Right ventricle myocardium superior (tissue), 1 donor: ENCODE data around the gene FSCN2. TPM values are rescaled to one million over a fixed set of nuclear protein-coding genes. Genes with fewer than 3 reads are reported as not detected.
A peak's percentile ranks its signal among the peaks of the same experiment; 100 is the strongest.

Experiments
- ATAC-seq: fragments of 200-7000 bp; cut with Tn5 transposase; one replicate; pipeline ENCODE4 v1.9.1; 2020; ENCODE audit warnings: mild to moderate bottlenecking; ENCODE audit not compliant: poor library complexity
- DNase-seq: peaks from one replicate; pipeline ENCODE4 v3.0.0-alpha.2; 2020
- intact Hi-C: fragments of 100-400 bp; cut with DNase I; formaldehyde crosslinking; loops from one replicate; pipeline ENCODE4 v1.11.2; 2022
- total RNA-seq: library from RNA; stranded (reverse); fragmentation: NEBNext Ultra II Directional; extraction: Animal tissue kit (Norgen Biotek cat#: 25700); gene quantifications from one replicate; pipeline ENCODE4 v1.2.1, GENCODE V29; 2021
- donor health status: DM: no; HTN: yes; CAD: no; lungs with severe emphysema.

Gene FSCN2
- total RNA-seq, 1 donor from 2014 or later: 0.19 TPM

DNA sequence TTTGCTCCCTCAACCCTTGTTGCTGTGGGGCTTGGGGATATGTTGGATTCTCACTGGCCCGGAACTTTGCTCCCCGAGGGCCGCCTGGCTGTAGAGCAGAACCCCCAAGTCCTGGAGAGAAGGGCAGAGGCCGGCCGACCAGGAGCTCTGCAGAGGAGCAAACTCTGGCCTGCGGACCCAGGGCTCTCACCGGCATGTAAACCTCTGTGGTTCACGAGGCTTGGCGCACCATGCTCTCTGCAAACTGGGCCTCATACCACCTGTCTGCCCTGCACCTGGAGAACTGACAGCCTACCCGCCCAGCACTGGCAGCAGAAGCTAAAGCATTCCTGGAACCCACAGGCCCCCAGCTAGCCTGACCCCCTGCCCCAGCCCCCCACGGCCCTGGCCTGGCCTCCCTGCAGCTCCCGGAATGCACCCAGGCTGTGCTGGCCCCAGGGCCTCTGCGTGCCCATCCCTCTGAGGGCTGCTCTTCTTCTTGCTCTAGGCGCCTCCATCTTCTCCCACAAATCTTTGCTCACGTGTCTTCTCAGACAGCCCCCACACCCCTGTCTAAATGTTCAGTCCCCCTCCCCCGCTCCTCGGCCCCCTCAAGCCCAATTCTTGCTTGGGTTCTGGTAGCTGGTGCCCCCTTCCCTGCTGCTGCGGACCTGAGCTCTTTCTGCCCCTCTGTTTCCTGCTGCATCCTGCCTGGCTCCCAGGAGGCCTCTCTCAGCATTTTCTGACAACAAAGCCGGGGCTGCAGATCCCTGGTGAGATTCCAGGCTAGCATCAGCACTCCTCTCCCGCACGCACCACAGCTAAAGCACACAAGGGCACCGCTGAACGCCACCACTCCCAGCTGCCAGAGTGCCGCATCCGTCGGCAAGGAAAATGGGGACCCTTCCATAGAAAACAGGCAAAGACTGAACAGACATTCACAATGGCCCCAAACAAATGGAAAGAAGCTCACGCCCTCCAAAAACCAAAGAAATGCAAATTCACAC is 38.9 kb upstream of the FSCN2 start:
- intact Hi-C loops: no loop called here
- ATAC-seq (no peak), DNase-seq (no peak)

DNA sequence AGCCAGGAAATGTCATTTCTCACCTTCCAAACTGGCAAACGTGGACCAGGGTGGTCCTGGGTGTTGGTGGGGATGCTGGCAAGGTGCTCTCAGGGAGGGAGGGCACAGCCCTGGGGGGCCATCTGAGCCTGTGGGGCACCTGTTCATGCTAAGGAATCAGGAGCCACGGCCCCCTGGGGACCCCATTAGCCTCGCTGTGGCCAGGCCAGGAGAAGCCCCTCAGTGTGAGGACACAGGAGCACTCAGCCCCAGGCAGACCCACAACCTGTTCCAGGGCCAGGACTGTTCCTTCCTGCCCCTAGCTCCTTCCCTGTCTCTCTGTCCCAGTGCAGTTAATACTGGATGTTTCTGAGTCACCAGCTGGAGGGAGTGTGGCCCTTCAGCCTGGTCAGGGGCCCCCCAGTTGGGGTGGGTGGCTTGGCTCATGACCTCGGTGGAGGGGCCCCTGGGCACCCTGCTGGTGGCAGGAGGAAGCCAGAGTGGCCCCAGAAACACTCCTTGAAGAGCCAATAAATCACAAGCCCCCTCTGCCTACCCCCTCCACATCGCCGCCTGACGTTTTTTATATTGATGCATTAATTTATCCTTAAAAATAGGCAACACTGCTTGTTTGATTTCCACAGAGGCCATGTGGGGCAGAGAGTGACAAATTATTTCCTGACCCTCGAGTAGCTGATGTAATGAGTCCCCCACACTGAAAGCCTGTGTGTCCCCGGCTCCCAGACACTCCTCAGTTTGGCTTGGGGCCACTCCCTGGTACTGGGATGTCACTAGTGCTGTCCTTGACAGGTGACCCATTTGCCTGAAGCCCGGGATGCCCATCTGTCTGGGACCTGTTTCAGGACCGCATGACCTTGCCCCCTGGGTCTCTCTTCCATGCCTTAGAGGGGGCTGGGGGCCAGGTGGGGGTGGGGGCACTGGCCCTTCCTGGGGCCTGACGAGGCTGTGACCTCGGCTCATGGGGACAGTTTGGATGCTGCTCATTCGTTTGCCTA is 37.9 kb upstream of the FSCN2 start:
- intact Hi-C loops: no loop called here
- DNase-seq (no peak), ATAC-seq (no peak)

DNA sequence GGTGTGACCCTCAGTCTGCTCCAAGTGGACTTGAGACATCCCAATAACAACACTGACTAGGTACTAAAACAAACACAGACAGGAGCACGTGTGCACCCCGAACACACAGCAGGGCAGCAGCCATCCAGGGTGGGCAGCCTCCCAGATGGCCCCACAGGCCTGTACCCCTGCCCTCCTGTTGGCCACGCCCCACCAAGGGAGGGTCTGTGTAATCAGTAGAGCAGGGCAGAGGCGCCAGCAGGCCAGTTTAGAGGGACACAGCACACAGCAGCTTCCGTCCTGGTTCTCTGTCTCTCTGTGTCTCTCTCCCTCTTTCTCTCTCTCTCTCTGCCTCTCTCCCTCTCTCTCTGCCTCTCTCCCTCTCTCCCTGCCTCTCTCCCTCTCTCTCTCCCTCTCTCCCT is 37.0 kb upstream of the FSCN2 start:
- intact Hi-C loops: no loop called here
- DNase-seq: no peak
- no peak for ATAC-seq

DNA sequence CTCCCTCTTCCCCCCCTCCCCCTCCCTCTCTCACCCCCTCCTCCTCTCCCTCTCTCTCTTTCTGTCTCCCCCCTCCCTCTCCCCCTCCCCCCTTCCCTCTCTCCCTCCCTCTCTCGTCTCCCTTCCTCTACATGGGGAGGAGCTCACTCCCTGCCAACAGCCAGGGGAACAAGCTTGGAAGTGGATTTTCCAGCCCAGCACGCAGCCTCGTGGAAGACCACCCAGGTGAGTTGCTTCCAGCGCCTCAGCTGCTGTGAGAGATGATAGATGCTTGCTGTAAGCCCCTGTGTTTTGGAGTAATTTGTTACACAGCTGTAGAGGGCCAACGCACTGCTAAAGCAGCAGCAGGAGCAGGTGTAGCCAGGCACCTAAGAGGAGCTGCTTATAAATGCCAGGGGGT is 36.4 kb upstream of the FSCN2 start:
- intact Hi-C loops: no loop called here
- DNase-seq (no peak), ATAC-seq (no peak)

DNA sequence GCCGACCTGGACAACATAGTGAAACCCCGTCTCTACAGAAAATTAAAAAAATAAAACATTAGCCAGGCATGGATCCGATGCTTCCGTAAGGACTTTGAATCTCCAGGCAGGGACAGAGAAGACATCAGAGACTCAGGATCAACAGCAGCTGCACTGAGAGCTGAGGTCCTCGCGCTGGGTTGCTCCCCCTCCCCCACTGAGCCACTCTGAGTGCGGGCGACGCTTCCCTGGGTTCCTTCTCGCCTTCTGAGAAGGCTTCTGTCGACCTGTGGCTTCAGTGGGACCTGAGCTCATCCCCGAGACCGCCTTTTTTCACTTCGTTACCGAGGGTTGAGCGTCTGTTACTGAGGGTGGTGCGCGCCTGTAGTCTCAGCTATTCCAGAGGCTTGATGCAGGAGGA is 36.0 kb upstream of the FSCN2 start:
- DNase-seq (no peak), ATAC-seq (no peak)
- intact Hi-C loops: no loop called here

DNA sequence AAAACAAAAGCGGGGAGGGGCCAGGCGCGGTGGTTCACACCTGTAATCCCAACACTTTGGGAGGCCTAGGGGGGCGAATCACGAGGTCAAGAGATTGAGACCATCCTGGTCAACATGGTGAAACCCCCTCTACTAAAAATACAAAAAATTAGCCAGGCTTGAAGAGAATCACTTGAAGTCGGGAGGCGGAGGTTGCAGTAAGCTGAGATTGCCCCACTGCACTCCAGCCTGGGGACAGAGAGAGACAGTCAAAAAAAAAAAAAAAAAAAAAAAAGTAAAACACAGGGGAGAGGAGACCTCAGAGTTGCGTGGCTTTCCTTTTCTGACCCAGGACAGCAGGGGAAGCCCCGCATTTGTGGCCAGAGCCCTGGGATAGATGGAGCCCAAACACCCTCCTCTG is 35.5 kb upstream of the FSCN2 start:
- no peak for ATAC-seq
- intact Hi-C loops: no loop called here
- no peak for DNase-seq

DNA sequence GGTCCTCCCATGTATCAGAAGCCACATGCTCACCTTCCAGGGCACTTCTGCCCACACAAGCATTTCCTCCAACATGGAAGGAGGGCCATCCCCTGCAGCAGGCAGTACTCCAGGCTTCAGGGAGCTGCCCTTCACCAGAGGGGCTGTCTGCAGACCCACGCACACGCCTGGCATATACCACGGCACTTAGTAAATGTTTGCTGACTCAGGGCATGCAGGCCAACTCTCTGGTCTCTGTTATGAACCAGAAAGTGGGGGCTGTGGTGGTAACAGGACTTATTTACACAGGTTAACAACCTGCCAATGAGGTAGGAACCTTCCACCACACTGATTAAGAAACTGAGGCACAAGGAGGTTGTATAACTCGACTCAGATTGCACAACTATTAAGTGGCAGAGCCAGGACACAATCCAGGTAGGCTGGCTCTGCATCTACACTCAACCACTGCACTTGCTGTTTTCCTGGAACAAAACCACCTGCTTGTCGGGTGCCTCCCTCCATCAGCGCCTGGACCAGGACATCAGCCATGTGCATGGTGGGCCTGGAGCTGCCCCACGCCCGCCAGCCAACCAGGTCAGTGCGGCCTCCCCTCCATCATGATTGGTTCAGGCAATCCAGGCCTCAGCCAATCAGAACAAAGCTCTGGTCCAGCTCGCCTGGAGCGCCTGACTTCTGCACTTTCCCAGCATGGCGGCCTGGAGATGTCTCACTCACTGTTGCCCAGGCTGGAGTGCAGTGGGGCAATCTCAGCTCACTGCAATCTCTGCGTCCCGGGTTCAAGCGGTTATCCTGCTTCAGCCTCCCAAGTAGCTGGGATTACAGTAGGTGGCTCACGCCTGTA is 34.8 kb upstream of the FSCN2 start:
- intact Hi-C loops: no loop called here

DNA sequence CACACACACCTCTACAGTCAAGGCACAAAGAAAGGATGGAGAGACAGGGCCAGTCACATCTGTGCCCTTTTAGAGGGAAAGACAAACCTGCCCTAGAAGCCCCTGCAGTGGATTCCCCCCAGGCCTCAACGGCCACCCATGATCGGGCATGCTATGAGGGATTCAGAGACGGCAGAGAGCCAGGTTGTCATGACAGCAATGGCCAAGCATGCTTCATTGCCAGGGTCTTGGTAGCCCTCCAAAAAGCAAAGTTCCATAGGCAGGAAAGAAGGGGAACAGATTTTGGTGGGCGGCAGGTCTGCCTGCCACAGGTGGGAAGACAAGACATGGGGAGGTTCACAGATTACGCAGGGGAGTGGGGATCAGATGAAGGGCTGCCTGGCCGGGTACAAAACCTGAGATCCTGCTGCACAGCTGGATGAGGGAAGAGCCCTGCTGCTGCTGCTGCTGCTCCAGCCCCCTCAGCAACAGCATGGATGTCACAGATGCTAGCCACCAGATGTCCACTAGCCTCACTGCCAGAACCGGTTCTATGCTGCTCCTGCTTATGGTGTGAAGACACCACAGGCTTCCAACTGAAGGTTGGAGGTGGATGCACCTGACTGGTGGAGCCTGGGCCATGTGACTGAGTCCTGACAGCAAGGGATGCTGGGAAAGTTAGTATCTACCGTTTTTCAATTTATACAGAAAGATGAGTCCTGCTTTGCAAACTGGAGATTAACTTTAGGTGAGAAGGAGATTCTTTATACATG is 33.4 kb upstream of the FSCN2 start:
- DNase-seq (no peak), ATAC-seq (no peak)
- intact Hi-C loops: no loop called here

More for the DNA sequence above, 34.8 kb upstream of the FSCN2 start:
- ATAC-seq (no peak), DNase-seq (no peak)

DNA sequence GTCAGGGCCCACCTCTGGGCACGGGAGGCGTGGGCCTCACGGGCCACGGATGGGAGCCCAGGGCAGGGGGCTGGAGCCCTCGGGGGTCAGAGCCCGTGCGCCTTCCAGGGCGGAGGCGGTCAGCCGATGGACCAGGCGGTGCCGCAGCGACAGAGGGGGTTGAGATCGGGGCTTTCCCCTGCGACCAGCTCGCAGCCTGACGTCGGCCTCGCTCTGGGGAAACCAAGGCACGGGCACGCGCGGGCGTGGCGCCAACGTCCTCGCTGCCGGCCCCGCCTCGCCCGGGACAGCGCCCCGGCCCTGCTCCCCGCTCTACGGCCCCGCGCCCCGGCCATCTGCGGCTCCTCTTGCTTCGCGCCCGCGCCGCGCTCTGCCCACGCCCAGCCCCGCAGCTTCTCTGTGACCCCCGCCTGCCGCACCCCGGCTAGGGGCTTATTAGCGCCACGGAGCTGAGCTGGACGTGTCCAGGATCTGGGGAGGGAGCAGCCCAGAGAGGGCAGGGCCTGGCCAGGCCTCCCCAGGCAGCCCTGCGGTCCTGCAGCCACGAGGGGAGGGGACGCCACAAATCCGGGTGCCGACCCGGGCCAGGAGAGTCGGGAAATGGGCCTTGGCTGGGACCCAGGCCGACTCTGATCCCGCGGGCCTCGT is 29.1 kb upstream of the FSCN2 start:
- no peak for DNase-seq
- peak; percentile 25 for ATAC-seq
- intact Hi-C loops: no loop called here

DNA sequence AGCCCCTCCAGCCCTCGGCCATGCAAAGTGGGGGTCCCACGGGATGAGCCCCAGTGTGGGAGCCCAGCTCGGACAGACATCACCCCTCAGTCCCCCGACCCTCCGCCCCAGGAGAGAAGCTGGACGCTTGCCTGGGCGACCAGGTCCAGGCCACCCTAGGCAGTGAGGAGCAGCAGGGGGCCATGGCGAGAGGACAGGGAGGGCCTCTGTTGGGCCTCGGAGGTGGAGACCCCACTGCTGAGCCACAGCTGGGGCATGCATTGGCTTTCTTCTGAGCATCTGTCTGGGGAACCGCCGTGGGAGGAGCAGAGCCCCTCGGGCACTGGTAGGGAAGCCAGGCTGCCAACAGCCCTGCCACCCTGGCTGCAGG is 28.6 kb upstream of the FSCN2 start:
- ATAC-seq: no peak
- no peak for DNase-seq
- intact Hi-C loops: no loop called here

DNA sequence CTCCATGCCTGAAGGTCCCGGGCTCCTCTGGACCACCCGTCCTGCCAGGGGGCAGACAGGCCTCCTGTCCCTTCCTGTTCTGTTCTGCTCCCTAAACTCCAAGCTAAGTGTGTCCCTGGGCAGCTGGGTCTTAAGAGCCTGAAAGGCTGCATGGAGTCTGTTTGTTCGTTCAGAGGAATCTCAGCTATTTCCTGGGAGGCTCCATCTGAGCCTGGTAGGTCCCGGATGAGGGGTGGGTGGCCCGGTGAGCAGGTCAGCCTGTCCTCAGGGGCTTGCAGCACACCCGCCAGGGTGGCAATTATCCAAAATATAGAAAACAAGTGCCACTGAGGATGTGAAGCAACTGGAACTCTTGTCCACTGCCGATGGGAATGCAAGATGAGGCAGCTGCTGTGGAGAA is 28.1 kb upstream of the FSCN2 start:
- DNase-seq: no peak
- ATAC-seq: no peak
- intact Hi-C loops: no loop called here

DNA sequence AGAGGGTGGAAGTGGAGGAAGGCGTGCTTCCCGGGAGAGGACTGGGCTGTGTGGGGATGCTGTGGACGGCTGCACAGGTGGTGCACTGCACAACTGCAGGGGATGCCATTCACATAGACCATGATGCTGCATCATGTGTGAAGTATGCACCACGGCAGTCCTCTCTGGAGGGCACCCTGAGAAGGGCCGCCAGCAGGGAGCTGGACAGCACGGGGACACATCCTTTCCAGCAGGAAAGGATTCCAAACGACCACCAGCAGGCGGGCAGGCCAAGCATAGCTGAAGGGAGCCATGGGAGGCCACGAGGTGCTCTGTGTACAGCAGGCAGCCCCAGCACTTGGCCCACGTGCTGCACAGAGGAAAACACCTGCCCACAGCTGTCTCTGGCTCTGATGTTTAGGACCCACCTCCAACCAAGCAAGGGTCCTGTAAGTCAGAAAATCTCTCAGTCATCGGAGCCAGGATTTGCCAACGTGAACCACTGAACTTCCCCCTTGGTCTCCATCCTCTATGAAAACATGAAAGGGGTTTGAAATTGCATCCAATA is 25.6 kb upstream of the FSCN2 start:
- ATAC-seq (no peak), DNase-seq (no peak)
- intact Hi-C loops: no loop called here

DNA sequence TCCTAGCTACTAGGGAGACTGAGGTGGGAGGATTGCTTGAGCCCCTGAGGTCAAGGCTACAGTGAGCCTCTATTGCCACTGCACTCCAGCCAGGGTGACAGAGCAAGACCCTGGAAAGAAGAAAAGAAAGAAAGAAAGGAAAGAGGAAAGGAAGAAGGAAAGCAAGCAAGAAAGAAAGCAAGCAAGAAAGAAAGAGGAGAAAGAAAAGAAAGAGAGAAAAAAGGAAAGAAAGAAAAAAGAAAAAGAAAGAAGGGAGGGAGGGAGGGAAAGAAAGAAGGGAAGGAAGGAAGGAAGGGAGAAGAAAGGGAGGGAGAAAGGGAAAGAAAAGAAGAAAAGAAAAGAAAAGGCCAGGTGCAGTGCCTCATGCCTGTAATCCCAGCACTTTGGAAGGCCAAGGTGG is 24.6 kb upstream of the FSCN2 start:
- no peak for ATAC-seq
- intact Hi-C loops: no loop called here
- DNase-seq: no peak

DNA sequence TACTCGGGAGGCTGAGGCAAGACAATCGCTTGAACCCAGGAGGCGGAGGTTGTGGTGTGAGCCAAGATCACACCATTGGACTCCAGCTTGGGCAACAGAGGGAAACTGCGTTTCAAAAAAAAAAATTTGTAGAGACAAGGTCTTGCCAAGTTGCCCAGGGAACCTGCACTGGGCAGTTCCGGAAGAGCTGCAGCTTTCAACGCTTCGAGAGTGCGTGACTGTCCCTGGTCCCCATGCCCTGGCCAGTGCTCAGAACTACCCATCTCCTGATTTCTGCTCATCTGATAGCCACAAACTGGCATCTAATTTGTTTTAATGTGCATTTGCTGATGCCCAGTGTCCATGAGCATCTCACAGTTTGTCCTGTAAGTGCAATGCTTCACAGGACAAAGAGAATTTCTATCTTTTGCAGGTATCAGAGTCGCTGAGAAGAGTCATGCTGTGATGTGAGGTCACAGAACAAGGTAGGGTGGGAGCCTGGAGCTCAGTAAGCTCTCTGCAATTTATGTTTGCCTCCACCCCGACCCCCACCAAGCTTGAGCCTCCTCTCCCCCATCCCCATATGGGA is 19.5 kb upstream of the FSCN2 start:
- intact Hi-C loops: no loop called here
- no peak for DNase-seq
- peak; percentile 14 for ATAC-seq

DNA sequence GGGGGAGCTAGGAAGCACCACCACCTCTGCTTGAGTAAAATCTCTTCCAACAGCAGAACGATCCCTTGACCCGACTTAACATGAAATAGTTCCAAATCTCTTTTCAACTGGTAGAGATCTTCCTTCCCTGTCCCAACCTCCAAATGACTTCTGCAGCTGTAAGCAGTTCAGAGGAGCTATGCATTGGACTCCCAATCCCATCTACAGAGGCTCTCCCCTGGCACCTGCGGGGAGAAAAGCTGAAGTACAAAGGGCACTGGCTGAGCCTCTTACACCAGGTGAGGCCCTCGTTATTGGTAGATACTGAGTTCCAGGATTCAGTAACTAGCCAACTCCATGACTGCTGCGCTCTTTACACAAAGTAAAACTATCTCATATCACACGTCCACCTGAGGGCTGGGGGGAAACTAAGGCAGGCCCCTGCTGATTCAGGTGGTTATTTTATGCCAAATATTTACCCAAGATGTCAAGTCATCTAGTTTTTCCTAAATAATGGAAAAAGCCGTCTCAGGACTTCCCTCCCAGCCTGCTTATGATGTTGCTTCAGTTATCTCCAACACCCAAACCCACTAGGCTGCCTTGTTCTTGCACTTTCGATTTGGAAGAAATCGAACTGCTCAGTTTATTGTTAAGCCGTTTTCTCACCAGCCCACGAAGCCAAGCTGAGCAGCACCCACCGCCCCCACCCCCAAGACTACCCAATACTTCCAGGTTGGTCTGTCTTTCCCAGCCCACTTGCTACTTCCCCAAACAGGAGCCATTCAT is 18.8 kb upstream of the FSCN2 start:
- DNase-seq (no peak), ATAC-seq (no peak)
- intact Hi-C loops: no loop called here
